OCI-LY7 (cell line): ENCODE data around the gene NBPF9.
"Not testable (repeated sequence)": the region's sequence is repeated elsewhere in the genome, so short reads cannot be mapped to it uniquely, and the experiment has no call there.

Experiments
- EZH2phosphoT487 ChIP-seq: fragments of 200-600 bp; sonication (generic); IDR thresholded peaks from 2 replicates; pipeline ENCODE4 v1.6.1; 2018; ENCODE audit warnings: low read depth, borderline replicate concordance, mild to moderate bottlenecking, mixed run types, antibody characterized with exemption, low read length, moderate library complexity, mixed read lengths
- TF ChIP-seq, protein P1 (sequence below): fragments of 200-600 bp; sonication (generic); conservative IDR thresholded peaks from 2 replicates; pipeline ENCODE4 v1.5.1; 2014; ENCODE audit warnings: mild to moderate bottlenecking, antibody characterized with exemption, low read length, moderate library complexity, mixed read lengths

DNA sequence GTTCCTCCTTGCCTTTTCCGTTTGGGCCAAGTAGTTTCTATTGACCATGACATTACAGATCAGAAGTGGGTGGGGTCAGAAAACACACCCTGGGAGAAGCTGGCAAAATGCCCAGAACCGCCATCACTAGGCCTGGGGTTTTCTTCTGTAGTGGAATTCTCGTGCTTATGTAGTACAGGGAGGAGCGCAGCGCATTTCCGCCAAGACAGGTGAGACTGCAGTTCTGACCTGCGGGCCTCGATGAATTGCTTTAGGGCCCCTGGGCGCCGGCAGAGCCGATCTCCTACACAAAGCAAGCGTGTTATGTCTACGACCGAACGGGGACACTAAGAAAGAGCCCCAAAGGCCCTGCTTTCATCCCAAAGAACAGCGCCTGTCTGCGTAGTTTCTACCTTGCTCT is 25.9 kb upstream of the NBPF9 start:
- TF ChIP-seq, protein P1, sequence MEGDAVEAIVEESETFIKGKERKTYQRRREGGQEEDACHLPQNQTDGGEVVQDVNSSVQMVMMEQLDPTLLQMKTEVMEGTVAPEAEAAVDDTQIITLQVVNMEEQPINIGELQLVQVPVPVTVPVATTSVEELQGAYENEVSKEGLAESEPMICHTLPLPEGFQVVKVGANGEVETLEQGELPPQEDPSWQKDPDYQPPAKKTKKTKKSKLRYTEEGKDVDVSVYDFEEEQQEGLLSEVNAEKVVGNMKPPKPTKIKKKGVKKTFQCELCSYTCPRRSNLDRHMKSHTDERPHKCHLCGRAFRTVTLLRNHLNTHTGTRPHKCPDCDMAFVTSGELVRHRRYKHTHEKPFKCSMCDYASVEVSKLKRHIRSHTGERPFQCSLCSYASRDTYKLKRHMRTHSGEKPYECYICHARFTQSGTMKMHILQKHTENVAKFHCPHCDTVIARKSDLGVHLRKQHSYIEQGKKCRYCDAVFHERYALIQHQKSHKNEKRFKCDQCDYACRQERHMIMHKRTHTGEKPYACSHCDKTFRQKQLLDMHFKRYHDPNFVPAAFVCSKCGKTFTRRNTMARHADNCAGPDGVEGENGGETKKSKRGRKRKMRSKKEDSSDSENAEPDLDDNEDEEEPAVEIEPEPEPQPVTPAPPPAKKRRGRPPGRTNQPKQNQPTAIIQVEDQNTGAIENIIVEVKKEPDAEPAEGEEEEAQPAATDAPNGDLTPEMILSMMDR: not testable (repeated sequence)
- TF ChIP-seq EZH2phosphoT487: not testable (repeated sequence)
